GM10847 (cell line): Measurements from ENCODE around the gene PCK2.

Experiments
- POLR2A ChIP-seq: IDR thresholded peaks from 2 replicates; pipeline ENCODE4 v1.6.1; 2011; ENCODE audit not compliant: insufficient read length; ENCODE audit errors: extremely low read depth

The PCK2 gene

GRCh38 chr14:24081739-24082211, 12.3 kb upstream of the PCK2 start:
- no peak for TF ChIP-seq POLR2A

- no peak for TF ChIP-seq POLR2A
Observed at GRCh38 chr14:24082411-24083080, 11.6 kb upstream of the PCK2 start.

GRCh38 chr14:24083462-24083861, 10.6 kb upstream of the PCK2 start:
- no peak for TF ChIP-seq POLR2A

- no peak for TF ChIP-seq POLR2A
Observed at GRCh38 chr14:24084440-24084839, 9.7 kb upstream of the PCK2 start.

GRCh38 chr14:24085215-24085614, 8.9 kb upstream of the PCK2 start:
- no peak for TF ChIP-seq POLR2A

- TF ChIP-seq POLR2A = no peak
Observed at GRCh38 chr14:24086193-24086955, 7.7 kb upstream of the PCK2 start.

GRCh38 chr14:24087004-24087403, 7.1 kb upstream of the PCK2 start:
- TF ChIP-seq POLR2A = no peak

GRCh38 chr14:24088095-24088494, 6.0 kb upstream of the PCK2 start:
- TF ChIP-seq POLR2A = no peak

- no peak for TF ChIP-seq POLR2A
Observed at GRCh38 chr14:24089890-24090289, 4.2 kb upstream of the PCK2 start.

GRCh38 chr14:24092110-24092504, 2.0 kb upstream of the PCK2 start:
- TF ChIP-seq POLR2A = no peak

GRCh38 chr14:24092505-24093206, 1.5 kb upstream of the PCK2 start:
- no peak for TF ChIP-seq POLR2A

GRCh38 chr14:24093207-24093900, 757 bp upstream of the PCK2 start:
- no peak for TF ChIP-seq POLR2A

GRCh38 chr14:24094841-24095270, 745 bp downstream of the PCK2 start:
- no peak for TF ChIP-seq POLR2A

- TF ChIP-seq POLR2A = peak; percentile 92
Observed at GRCh38 chr14:24095271-24096068, 1.4 kb downstream of the PCK2 start.
